AG04449 (cell line): ENCODE measurements around the gene SLC31A2.

Experiments used
- CTCF ChIA-PET: fragments of 350-600 bp; formaldehyde crosslinking; extraction: SDS; loops from one replicate; lab custom pipeline; 2021; ENCODE audit warnings: antibody characterized with exemption; lab: Yijun Ruan, JAX
- POLR2A ChIA-PET: fragments of 400-600, 350-600 bp; formaldehyde crosslinking; extraction: SDS; loops from one replicate; lab custom pipeline; 2020; ENCODE audit warnings: antibody characterized with exemption, inconsistent platforms; lab: Yijun Ruan, JAX
- DNase-seq: peaks from one replicate; pipeline ENCODE4 v3.0.0-alpha.2; 2010; ENCODE audit warnings: low read depth, low spot score
- H3K4me3 ChIP-seq: 2 replicates; pipeline ENCODE4 v1.5.1; 2011; ENCODE audit warnings: low read depth, mild to moderate bottlenecking, control low read depth, low read length
- TF ChIP-seq, protein P1 (sequence below): IDR thresholded peaks from one replicate; pipeline ENCODE4 v1.5.1; 2011; ENCODE audit warnings: mild to moderate bottlenecking, moderate library complexity, low read length, control low read depth, inconsistent platforms; ENCODE audit not compliant: insufficient read depth; ENCODE audit errors: missing control alignments

The SLC31A2 gene

DNA sequence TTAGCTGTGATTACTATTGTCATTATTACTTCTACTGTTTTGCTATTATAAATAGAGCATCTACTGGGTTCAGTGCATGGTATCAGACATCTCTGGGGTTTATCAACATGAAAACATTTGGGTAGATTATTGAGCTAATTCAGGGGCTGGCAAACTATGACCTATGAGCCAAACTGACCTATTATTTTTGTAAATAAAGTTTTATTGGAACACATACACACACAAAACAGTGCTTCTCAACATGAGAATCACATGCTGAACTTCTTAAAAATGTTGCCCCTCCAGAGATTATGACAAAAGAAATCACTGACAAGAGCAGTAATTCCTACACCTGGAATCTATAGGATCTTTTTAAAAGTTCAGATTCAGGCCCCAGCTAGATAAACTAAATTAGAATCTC, 30.4 kb downstream of the SLC31A2 start:
- ChIA-PET CTCF (interaction anchor here (0.7 to 1.6 kb wide), 2 partner anchors 14 to 42 kb away, joined by 3 read pairs; no protein-coding TSS in a partner anchor), POLR2A (no interaction called here)
- DNase-seq: no peak
- H3K4me3 ChIP-seq: no peak overlapping the region
- TF ChIP-seq, protein P1, sequence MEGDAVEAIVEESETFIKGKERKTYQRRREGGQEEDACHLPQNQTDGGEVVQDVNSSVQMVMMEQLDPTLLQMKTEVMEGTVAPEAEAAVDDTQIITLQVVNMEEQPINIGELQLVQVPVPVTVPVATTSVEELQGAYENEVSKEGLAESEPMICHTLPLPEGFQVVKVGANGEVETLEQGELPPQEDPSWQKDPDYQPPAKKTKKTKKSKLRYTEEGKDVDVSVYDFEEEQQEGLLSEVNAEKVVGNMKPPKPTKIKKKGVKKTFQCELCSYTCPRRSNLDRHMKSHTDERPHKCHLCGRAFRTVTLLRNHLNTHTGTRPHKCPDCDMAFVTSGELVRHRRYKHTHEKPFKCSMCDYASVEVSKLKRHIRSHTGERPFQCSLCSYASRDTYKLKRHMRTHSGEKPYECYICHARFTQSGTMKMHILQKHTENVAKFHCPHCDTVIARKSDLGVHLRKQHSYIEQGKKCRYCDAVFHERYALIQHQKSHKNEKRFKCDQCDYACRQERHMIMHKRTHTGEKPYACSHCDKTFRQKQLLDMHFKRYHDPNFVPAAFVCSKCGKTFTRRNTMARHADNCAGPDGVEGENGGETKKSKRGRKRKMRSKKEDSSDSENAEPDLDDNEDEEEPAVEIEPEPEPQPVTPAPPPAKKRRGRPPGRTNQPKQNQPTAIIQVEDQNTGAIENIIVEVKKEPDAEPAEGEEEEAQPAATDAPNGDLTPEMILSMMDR: no peak

DNA sequence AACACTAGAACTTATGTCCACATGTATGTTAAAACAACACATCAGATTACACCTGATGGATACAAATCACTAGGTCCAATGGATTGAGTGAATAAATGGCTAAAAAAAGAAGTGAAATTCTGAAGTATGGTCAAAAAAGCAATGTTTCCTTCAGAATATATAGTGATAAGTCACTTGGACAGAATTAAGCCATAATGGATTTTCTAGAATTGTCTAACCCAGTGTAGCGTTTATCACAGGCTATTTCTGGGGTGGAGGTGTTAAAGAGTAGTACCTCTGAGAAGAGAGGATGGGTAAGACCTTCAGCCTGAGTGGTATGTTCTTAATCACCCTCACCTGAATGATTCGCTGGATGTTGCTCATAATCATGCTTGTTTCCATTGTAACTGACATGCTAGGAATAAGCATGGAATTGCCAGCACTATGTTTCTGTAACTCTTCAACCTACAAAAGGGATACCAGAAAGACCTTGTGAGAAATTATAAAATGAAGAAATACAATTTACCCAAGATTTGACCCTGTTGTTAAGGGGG, 33.2 kb downstream of the SLC31A2 start:
- ChIA-PET POLR2A (no interaction called here), CTCF (no interaction called here)
- TF ChIP-seq, protein P1: no peak
- no peak overlapping the region for H3K4me3 ChIP-seq
- no peak for DNase-seq

DNA sequence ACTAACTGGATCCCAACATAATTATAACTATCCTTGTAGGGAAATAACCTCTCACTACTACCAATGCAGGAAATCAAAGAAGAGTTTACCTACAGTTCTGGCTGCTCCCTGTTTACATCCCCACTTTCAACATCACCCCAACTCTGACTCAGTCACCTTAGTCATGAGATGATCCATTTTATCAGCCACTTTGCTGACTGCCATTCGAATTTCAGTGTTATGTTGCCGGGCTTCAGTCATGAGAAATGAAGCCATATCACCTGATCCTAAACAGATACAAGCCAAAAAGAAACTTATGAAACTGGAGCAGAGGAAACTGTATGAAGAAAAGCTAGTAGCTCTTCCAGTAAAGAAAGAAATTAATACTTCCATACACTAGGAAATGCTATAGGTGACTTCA, 33.7 kb downstream of the SLC31A2 start:
- TF ChIP-seq, protein P1: no peak
- POLR2A ChIA-PET: no interaction called here
- DNase-seq: no peak
- CTCF ChIA-PET: interaction anchor here (1.2 kb wide), 1 partner anchor 10 kb away, joined by 4 read pairs; no protein-coding TSS in a partner anchor
- H3K4me3 ChIP-seq: no peak overlapping the region

DNA sequence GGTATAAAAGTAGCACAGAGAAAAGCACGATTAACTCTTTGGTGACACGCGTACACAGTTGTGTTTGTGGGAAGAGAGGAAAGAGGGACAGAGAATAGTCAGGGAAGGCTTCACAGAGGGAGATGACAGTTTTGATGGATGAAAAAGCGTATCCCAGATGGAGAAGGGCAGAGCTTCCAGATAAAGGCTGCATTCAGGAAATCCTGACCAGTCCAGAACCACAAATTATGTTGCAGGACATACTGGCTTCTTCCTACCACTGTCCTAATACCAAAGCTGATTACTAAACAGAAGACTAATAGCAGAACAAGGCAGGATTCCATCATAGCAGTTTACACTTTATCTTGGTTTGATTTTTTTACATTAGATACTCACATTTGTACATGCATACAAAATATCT, 34.5 kb downstream of the SLC31A2 start:
- POLR2A ChIA-PET: no interaction called here
- no peak for DNase-seq
- H3K4me3 ChIP-seq: no peak overlapping the region
- CTCF ChIA-PET: interaction anchor here (1.2 kb wide), 1 partner anchor 10 kb away, joined by 4 read pairs; no protein-coding TSS in a partner anchor
- TF ChIP-seq, protein P1: no peak

DNA sequence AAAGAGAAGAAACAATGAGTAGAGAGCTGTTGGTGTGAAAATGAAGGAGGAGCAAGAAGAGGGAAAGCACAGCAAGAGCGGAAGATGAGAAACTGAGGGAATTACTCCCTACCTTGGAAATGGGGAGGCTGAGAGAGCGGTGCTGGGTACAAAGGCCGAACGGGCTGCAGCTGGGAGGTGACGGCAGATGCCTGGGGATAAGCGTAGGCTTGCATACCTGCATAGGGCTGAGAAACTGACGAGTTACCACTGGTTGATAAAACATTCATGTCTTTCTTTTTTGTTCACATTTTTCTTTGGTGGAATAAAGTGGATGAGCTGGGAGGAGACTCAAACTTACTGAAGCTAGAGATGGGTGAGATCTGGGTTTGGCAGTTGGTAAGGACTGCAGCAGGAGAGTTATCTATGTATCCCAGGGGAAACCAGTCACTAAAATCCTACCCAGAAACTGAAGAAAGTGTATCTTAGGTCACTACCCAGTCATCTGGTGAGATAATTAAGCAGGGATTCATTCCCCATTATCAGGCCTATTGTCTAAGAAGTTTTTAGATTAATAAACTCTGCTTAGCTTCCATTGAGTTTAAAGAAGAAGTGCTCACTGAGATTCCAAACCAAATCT, 35.4 kb downstream of the SLC31A2 start:
- no peak overlapping the region for H3K4me3 ChIP-seq
- ChIA-PET POLR2A (no interaction called here), CTCF (interaction anchor here (0.7 to 1.8 kb wide), 3 partner anchors 8 to 15 kb away, joined by 3 to 4 read pairs (median 3); no protein-coding TSS in a partner anchor)
- TF ChIP-seq, protein P1: no peak
- no peak for DNase-seq

DNA sequence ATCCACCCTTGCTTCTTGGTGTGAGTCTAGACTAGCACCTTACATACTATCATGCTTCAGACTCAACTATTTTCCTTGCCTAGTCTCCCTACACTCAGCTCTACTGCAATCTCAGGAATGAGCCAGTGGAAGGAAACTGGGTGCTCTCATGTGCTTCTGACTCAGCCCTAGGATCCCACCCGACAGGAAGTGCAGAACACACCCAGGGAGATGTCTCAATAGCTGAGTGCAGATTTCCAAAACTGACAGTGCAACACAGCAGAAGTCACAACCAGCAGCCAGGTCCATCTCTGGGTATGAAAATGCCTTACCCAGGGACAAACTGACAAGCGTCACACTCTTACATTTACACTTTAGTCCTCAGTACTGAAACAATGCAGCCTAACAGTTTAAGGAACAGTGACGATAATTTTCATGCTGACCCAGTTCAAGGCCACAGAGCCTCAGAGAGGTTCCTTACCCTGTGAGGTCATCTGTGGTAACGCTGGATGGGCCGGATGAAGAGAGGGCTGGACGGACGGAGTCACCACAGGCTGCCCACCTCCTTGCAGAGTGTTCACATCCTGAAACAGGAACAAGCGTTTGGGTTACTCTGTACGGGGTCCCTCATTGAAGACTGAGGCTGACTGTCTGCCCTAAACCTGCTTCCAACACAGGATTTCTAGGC, 37.3 kb downstream of the SLC31A2 start:
- TF ChIP-seq, protein P1: no peak
- ChIA-PET CTCF (interaction anchor here (1.8 kb wide), 1 partner anchor 9 kb away, joined by 4 read pairs; no protein-coding TSS in a partner anchor), POLR2A (interaction anchor here (0.6 kb wide), 1 partner anchor 14 kb away, joined by 3 read pairs; no protein-coding TSS in a partner anchor)
- H3K4me3 ChIP-seq: no peak overlapping the region
- DNase-seq: peak; percentile 81
